WTC11 (cell line): ENCODE results near the gene DNAAF8. TPM values are rescaled to one million over a fixed set of nuclear protein-coding genes. Genes with fewer than 3 reads are reported as not detected.

Source experiments
- ATAC-seq: fragments of 200-7000 bp; cut with Tn5 transposase; 2 replicates; pipeline ENCODE4 v1.10.0; 2021; ENCODE audit warnings: mild to moderate bottlenecking, moderate library complexity
- CTCF ChIA-PET: fragments of 300-600 bp; sonication (Branson Sonifier 250); formaldehyde crosslinking; loops from one replicate; lab custom pipeline; 2021; ENCODE audit warnings: antibody characterized with exemption; lab: Charles Lee
- POLR2A ChIA-PET: fragments of 350-600 bp; sonication (Branson Sonifier 250); formaldehyde crosslinking; loops from one replicate; lab custom pipeline; 2021; ENCODE audit warnings: antibody characterized with exemption; lab: Charles Lee
- DNase-seq: peaks from one replicate; pipeline ENCODE4 v3.0.0; 2021; ENCODE audit warnings: low spot score
- H3K27ac Mint-ChIP-seq: 2 replicates; pipeline ENCODE4 v1.8.0; 2021; ENCODE audit warnings: mixed read lengths
- H3K27me3 Mint-ChIP-seq: 2 replicates; pipeline ENCODE4 v1.8.0; 2021; ENCODE audit warnings: low read depth, mild to moderate bottlenecking, moderate library complexity, mixed read lengths
- H3K36me3 Mint-ChIP-seq: 2 replicates; pipeline ENCODE4 v1.8.0; 2021; ENCODE audit warnings: mixed read lengths
- H3K4me1 Mint-ChIP-seq: 2 replicates; pipeline ENCODE4 v1.8.0; 2022; ENCODE audit warnings: mixed read lengths
- H3K4me3 Mint-ChIP-seq: 2 replicates; pipeline ENCODE4 v1.8.0; 2021; ENCODE audit warnings: mild to moderate bottlenecking, moderate library complexity, mixed read lengths
- H3K9me3 Mint-ChIP-seq: 2 replicates; pipeline ENCODE4 v1.8.0; 2021; ENCODE audit warnings: mixed read lengths
- GABPB1 ChIP-seq: sonication (generic); formaldehyde crosslinking; IDR thresholded peaks from 2 replicates; pipeline ENCODE4 v1.8.1; 2023; ENCODE audit warnings: mild to moderate bottlenecking, missing genetic modification reagents
- GTF2I ChIP-seq: fragments of 250-450 bp; sonication (Bioruptor Pico); conservative IDR thresholded peaks from 2 replicates; pipeline ENCODE4 v1.4.0; 2021; ENCODE audit warnings: mild to moderate bottlenecking
- HMGA2 ChIP-seq: fragments of 250-450 bp; sonication (Bioruptor Pico); IDR thresholded peaks from 2 replicates; pipeline ENCODE4 v1.4.0; 2021; ENCODE audit warnings: mild to moderate bottlenecking, moderate library complexity
- NR1H2 ChIP-seq: sonication (generic); formaldehyde crosslinking; IDR thresholded peaks from 2 replicates; pipeline ENCODE4 v1.9.0; 2021; ENCODE audit warnings: mild to moderate bottlenecking, moderate library complexity, missing genetic modification reagents
- RORB ChIP-seq: fragments of 250-450 bp; sonication (Bioruptor Pico); IDR thresholded peaks from 2 replicates; pipeline ENCODE4 v1.9.0; 2021; ENCODE audit warnings: mild to moderate bottlenecking
- SP1 ChIP-seq: sonication (generic); formaldehyde crosslinking; conservative IDR thresholded peaks from 2 replicates; pipeline ENCODE4 v1.8.1; 2022; ENCODE audit warnings: missing genetic modification reagents
- ZNF317 ChIP-seq: sonication (generic); formaldehyde crosslinking; IDR thresholded peaks from 2 replicates; pipeline ENCODE4 v1.8.1; 2023; ENCODE audit warnings: low read depth, mild to moderate bottlenecking, moderate library complexity, missing genetic modification reagents, borderline replicate concordance
- total RNA-seq: library from RNA; stranded (reverse); gene quantifications from 3 replicates; pipeline ENCODE4 v1.2.3, GENCODE V29; 2021
- TF ChIP-seq, protein P1 (sequence below): sonication (generic); formaldehyde crosslinking; IDR thresholded peaks from 2 replicates; pipeline ENCODE4 v1.8.1; 2022; ENCODE audit warnings: low read depth, mild to moderate bottlenecking, moderate library complexity, missing genetic modification reagents, borderline replicate concordance
- TF ChIP-seq, protein P2 (sequence below): sonication (generic); formaldehyde crosslinking; IDR thresholded peaks from 2 replicates; pipeline ENCODE4 v1.8.0; 2023; ENCODE audit warnings: mild to moderate bottlenecking, missing genetic modification reagents
- TF ChIP-seq, protein P3 (sequence below): sonication (generic); formaldehyde crosslinking; conservative IDR thresholded peaks from 2 replicates; pipeline ENCODE4 v1.8.1; 2023; ENCODE audit warnings: mild to moderate bottlenecking, low read depth, missing genetic modification reagents, moderate library complexity
- TF ChIP-seq, protein P4 (sequence below): sonication (generic); formaldehyde crosslinking; IDR thresholded peaks from 2 replicates; pipeline ENCODE4 v1.8.1; 2023; ENCODE audit warnings: mild to moderate bottlenecking, moderate library complexity, missing genetic modification reagents

DNAAF8 gene
- total RNA-seq, 1 experiment from 2014 or later: 0.09 TPM

DNA sequence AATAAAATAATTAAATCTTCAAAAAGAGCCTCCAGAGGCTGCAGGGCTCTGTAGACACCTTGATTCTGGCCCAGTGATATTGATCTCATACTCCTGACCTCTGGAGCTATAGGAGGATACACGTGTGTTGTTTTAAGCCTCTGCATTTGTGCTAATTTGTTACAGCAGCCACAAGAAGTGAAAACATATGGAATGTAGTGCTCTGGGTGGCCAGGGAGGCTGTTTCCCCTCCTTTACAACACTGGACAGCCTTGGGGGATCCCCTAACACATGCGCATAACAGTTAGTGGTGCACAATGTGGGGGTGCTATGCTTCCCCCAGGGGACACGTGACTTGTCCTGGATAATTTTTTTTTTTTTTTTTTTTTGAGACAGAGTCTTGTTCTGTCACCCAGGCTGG, 37.3 kb downstream of the DNAAF8 start:
- H3K36me3 Mint-ChIP-seq: no peaks in the 10 kb centered on the region
- no peak for TF ChIP-seq SP1 (CRISPR knock-in tag)
- peak overlapping the region; percentile 70; the same call in 1 of the 2 replicates for H3K27ac Mint-ChIP-seq
- no peaks in the 10 kb centered on the region for H3K27me3 Mint-ChIP-seq
- DNase-seq: no peak
- peaks cover 11% of the 10 kb centered on the region for H3K4me1 Mint-ChIP-seq
- H3K9me3 Mint-ChIP-seq: no peaks in the 10 kb centered on the region
- CTCF ChIA-PET: no interaction called here
- no peak for ATAC-seq
- POLR2A ChIA-PET: interaction anchor here (0.7 kb wide), 1 partner anchor 94 kb away, joined by 4 read pairs; no protein-coding TSS in a partner anchor
- no peak overlapping the region for H3K4me3 Mint-ChIP-seq

DNA sequence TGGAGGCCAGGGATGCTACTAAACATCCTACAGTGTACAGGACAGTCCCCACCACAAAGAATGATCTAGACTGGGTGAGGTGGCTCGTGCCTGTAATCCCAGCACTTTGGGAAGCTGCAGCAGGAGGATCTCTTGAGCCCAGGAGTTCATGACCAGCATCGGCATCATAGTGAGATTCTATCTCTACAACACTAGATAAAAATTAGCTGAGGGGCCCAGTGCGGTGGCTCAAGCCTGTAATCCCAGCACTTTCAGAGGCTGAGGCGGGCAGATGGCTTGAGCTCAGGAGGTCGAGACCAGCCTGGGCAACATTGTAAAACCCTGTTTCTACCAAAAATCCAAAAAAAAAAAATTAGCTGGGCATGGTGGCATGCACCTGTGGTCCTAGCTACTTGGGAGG, 38.0 kb downstream of the DNAAF8 start:
- POLR2A ChIA-PET: interaction anchor here (0.7 kb wide), 1 partner anchor 95 kb away, joined by 4 read pairs; no protein-coding TSS in a partner anchor
- Mint-ChIP-seq H3K4me1 (peaks cover 11% of the 10 kb centered on the region), H3K36me3 (no peaks in the 10 kb centered on the region), H3K27me3 (no peaks in the 10 kb centered on the region), H3K4me3 (no peak overlapping the region), H3K9me3 (no peaks in the 10 kb centered on the region), H3K27ac (no peak overlapping the region)
- no peak for DNase-seq
- TF ChIP-seq, protein P1, sequence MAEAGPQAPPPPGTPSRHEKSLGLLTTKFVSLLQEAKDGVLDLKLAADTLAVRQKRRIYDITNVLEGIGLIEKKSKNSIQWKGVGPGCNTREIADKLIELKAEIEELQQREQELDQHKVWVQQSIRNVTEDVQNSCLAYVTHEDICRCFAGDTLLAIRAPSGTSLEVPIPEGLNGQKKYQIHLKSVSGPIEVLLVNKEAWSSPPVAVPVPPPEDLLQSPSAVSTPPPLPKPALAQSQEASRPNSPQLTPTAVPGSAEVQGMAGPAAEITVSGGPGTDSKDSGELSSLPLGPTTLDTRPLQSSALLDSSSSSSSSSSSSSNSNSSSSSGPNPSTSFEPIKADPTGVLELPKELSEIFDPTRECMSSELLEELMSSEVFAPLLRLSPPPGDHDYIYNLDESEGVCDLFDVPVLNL (CRISPR knock-in tag): no peak
- no peak for TF ChIP-seq GTF2I
- no peak for TF ChIP-seq RORB (CRISPR knock-in tag)
- no peak for ATAC-seq
- CTCF ChIA-PET: no interaction called here

DNA sequence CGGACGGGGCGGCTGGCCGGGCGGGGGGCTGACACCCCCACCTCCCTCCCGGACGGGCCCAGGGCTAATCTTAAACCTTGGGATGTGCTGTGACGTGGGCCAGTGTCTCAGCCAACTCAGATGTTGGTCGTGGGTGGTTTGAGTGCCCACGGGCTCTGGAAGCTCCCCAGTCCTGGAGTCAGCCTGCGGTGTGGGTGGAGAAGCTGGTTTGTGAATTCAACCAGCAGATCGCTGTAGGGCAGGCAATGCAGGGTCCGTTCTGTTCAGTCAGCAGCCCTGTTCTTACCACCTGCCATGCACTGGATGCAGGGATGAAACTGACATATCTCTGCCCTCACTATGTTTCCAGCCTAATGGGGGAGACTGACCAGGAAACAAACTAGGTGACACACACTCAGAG, 40.7 kb downstream of the DNAAF8 start:
- DNase-seq: no peak
- Mint-ChIP-seq H3K27me3 (no peaks in the 10 kb centered on the region), H3K4me3 (no peak overlapping the region), H3K9me3 (no peaks in the 10 kb centered on the region), H3K36me3 (no peaks in the 10 kb centered on the region), H3K4me1 (no peaks in the 10 kb centered on the region), H3K27ac (no peak overlapping the region)
- TF ChIP-seq GTF2I (no peak), HMGA2 (CRISPR knock-in tag) (no peak), NR1H2 (CRISPR knock-in tag) (no peak), ZNF317 (CRISPR knock-in tag) (no peak), GABPB1 (CRISPR knock-in tag) (no peak)
- TF ChIP-seq, protein P2, sequence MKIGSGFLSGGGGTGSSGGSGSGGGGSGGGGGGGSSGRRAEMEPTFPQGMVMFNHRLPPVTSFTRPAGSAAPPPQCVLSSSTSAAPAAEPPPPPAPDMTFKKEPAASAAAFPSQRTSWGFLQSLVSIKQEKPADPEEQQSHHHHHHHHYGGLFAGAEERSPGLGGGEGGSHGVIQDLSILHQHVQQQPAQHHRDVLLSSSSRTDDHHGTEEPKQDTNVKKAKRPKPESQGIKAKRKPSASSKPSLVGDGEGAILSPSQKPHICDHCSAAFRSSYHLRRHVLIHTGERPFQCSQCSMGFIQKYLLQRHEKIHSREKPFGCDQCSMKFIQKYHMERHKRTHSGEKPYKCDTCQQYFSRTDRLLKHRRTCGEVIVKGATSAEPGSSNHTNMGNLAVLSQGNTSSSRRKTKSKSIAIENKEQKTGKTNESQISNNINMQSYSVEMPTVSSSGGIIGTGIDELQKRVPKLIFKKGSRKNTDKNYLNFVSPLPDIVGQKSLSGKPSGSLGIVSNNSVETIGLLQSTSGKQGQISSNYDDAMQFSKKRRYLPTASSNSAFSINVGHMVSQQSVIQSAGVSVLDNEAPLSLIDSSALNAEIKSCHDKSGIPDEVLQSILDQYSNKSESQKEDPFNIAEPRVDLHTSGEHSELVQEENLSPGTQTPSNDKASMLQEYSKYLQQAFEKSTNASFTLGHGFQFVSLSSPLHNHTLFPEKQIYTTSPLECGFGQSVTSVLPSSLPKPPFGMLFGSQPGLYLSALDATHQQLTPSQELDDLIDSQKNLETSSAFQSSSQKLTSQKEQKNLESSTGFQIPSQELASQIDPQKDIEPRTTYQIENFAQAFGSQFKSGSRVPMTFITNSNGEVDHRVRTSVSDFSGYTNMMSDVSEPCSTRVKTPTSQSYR (CRISPR knock-in tag): no peak
- TF ChIP-seq, protein P3, sequence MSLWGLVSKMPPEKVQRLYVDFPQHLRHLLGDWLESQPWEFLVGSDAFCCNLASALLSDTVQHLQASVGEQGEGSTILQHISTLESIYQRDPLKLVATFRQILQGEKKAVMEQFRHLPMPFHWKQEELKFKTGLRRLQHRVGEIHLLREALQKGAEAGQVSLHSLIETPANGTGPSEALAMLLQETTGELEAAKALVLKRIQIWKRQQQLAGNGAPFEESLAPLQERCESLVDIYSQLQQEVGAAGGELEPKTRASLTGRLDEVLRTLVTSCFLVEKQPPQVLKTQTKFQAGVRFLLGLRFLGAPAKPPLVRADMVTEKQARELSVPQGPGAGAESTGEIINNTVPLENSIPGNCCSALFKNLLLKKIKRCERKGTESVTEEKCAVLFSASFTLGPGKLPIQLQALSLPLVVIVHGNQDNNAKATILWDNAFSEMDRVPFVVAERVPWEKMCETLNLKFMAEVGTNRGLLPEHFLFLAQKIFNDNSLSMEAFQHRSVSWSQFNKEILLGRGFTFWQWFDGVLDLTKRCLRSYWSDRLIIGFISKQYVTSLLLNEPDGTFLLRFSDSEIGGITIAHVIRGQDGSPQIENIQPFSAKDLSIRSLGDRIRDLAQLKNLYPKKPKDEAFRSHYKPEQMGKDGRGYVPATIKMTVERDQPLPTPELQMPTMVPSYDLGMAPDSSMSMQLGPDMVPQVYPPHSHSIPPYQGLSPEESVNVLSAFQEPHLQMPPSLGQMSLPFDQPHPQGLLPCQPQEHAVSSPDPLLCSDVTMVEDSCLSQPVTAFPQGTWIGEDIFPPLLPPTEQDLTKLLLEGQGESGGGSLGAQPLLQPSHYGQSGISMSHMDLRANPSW (CRISPR knock-in tag): no peak
- TF ChIP-seq, protein P4, sequence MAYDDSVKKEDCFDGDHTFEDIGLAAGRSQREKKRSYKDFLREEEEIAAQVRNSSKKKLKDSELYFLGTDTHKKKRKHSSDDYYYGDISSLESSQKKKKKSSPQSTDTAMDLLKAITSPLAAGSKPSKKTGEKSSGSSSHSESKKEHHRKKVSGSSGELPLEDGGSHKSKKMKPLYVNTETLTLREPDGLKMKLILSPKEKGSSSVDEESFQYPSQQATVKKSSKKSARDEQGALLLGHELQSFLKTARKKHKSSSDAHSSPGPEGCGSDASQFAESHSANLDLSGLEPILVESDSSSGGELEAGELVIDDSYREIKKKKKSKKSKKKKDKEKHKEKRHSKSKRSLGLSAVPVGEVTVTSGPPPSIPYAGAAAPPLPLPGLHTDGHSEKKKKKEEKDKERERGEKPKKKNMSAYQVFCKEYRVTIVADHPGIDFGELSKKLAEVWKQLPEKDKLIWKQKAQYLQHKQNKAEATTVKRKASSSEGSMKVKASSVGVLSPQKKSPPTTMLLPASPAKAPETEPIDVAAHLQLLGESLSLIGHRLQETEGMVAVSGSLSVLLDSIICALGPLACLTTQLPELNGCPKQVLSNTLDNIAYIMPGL (CRISPR knock-in tag): no peak
- no peak for ATAC-seq
- ChIA-PET CTCF (interaction anchor here (1.2 kb wide), 1 partner anchor 13 kb away, joined by 3 read pairs; the partner anchor contains the start of gene SEPTIN12), POLR2A (no interaction called here)
